ENCODE measurements around the gene SCFD2.
A peak's percentile ranks its signal among the peaks of the same experiment; 100 is the strongest.

Gene SCFD2

DNA sequence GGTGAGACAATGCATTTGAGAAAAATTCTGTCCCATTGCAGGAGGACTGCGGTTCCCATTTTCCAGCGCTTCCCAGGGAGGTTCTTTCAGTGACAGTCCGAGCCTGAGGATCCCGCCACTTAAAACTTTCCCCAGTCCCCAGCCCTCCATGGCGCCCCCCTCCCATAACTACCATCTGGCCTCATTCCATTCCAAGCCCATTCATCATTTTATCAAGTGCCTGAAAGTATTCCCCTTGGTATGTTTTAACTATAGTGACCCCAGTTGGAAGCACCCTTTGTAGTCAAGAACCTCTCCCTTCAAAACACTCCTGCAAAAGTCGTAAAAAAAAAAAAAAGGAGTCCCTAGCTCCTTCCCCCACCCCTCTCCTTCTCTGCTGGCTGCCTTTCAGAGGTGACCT, 502.5 kb downstream of the SCFD2 start:
- no peak for TF ChIP-seq TAF1 (IDR thresholded peaks at IDR 0.05; ENCODE audit: borderline replicate concordance, insufficient read depth, low read length)
- TF ChIP-seq, protein P1, sequence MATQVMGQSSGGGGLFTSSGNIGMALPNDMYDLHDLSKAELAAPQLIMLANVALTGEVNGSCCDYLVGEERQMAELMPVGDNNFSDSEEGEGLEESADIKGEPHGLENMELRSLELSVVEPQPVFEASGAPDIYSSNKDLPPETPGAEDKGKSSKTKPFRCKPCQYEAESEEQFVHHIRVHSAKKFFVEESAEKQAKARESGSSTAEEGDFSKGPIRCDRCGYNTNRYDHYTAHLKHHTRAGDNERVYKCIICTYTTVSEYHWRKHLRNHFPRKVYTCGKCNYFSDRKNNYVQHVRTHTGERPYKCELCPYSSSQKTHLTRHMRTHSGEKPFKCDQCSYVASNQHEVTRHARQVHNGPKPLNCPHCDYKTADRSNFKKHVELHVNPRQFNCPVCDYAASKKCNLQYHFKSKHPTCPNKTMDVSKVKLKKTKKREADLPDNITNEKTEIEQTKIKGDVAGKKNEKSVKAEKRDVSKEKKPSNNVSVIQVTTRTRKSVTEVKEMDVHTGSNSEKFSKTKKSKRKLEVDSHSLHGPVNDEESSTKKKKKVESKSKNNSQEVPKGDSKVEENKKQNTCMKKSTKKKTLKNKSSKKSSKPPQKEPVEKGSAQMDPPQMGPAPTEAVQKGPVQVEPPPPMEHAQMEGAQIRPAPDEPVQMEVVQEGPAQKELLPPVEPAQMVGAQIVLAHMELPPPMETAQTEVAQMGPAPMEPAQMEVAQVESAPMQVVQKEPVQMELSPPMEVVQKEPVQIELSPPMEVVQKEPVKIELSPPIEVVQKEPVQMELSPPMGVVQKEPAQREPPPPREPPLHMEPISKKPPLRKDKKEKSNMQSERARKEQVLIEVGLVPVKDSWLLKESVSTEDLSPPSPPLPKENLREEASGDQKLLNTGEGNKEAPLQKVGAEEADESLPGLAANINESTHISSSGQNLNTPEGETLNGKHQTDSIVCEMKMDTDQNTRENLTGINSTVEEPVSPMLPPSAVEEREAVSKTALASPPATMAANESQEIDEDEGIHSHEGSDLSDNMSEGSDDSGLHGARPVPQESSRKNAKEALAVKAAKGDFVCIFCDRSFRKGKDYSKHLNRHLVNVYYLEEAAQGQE (IDR thresholded peaks at IDR 0.05; ENCODE audit: insufficient read depth in 1 of 2, low read depth in 2 of 2, low read length in 2 of 2): no peak
- TF ChIP-seq FOXP2 (optimal IDR thresholded peaks at IDR 0.05; ENCODE audit: borderline replicate concordance, extremely low read depth, extremely low read length, insufficient read depth): no peak
- TF ChIP-seq SIN3A (IDR thresholded peaks at IDR 0.05; ENCODE audit: borderline replicate concordance, insufficient read depth, low read length): no peak
- no peak for TF ChIP-seq POLR2AphosphoS5 (IDR thresholded peaks at IDR 0.05; ENCODE audit: low read depth, low read length)

DNA sequence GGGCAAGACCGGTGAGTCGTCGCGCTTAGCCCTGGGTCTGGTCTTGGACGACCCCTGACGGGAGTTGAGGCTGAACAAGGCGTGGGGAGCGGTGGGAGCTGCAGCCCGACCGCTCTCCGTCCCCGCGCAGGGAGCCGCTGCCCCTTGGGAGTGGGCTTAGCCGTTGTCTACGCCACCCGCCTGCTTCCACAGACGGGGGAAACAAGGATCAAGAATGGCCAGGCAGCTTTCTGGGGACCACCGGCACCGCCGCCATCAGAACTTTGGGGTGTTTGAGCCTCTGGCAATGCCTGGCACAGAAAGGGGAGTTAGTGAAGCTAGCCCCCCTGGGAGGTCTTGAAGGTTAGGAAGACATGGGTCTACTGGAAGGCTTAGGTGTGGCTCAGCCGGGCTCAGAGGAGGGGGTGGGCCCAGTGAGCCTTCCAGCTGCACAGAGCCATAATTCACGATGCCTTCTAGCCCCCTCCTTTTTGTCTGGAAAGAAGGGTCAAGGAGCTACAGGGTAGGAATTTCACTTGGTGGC, 503.2 kb downstream of the SCFD2 start:
- TF ChIP-seq FOXP2 (optimal IDR thresholded peaks at IDR 0.05; ENCODE audit: borderline replicate concordance, extremely low read depth, extremely low read length, insufficient read depth): no peak
- TF ChIP-seq, protein P1 (IDR thresholded peaks at IDR 0.05; ENCODE audit: insufficient read depth in 1 of 2, low read depth in 2 of 2, low read length in 2 of 2): no peak
- no peak for TF ChIP-seq SIN3A (IDR thresholded peaks at IDR 0.05; ENCODE audit: borderline replicate concordance, insufficient read depth, low read length)
- no peak for TF ChIP-seq POLR2AphosphoS5 (IDR thresholded peaks at IDR 0.05; ENCODE audit: low read depth, low read length)
- no peak for TF ChIP-seq TAF1 (IDR thresholded peaks at IDR 0.05; ENCODE audit: borderline replicate concordance, insufficient read depth, low read length)

GRCh38 chr4:52861879-52862616, 503.8 kb downstream of the SCFD2 start, which contains the start of gene RASL11B:
RASL11B (plus strand) TSS chr4:52862317; CDS start chr4:52862508, 191 bp downstream.
- TF ChIP-seq, protein P1 (IDR thresholded peaks at IDR 0.05; ENCODE audit: insufficient read depth in 1 of 2, low read depth in 2 of 2, low read length in 2 of 2): no peak
- TF ChIP-seq POLR2AphosphoS5 (IDR thresholded peaks at IDR 0.05; ENCODE audit: low read depth, low read length) (peak; percentile 97), SIN3A (IDR thresholded peaks at IDR 0.05; ENCODE audit: borderline replicate concordance, insufficient read depth, low read length) (no peak), TAF1 (IDR thresholded peaks at IDR 0.05; ENCODE audit: borderline replicate concordance, insufficient read depth, low read length) (peak; percentile 92), FOXP2 (optimal IDR thresholded peaks at IDR 0.05; ENCODE audit: borderline replicate concordance, extremely low read depth, extremely low read length, insufficient read depth) (peak; percentile 9)

- TF ChIP-seq POLR2AphosphoS5 (IDR thresholded peaks at IDR 0.05; ENCODE audit: low read depth, low read length) (no peak), SIN3A (IDR thresholded peaks at IDR 0.05; ENCODE audit: borderline replicate concordance, insufficient read depth, low read length) (no peak), FOXP2 (optimal IDR thresholded peaks at IDR 0.05; ENCODE audit: borderline replicate concordance, extremely low read depth, extremely low read length, insufficient read depth) (no peak), TAF1 (IDR thresholded peaks at IDR 0.05; ENCODE audit: borderline replicate concordance, insufficient read depth, low read length) (no peak)
- TF ChIP-seq, protein P1 (IDR thresholded peaks at IDR 0.05; ENCODE audit: insufficient read depth in 1 of 2, low read depth in 2 of 2, low read length in 2 of 2): no peak
These were observed 504.6 kb downstream of the SCFD2 start for GRCh38 chr4:52861171-52861823.

Measured in PFSK-1 (cell line).